Epithelial cell of proximal tubule (primary cell): Measurements from ENCODE around the gene SPTBN5. TPM values are rescaled to one million over a fixed set of nuclear protein-coding genes. Genes with fewer than 3 reads are reported as not detected.

Experiments
- DNase-seq: peaks from one replicate; pipeline ENCODE4 v3.0.0-alpha.2; 2011; ENCODE audit warnings: low read depth
- H3K4me3 ChIP-seq: 2 replicates; pipeline ENCODE4 v1.5.1; 2011; ENCODE audit warnings: low read depth, mild to moderate bottlenecking, low read length
- CTCF ChIP-seq: conservative IDR thresholded peaks from 2 replicates; pipeline ENCODE4 v1.5.1; 2012; ENCODE audit warnings: low read depth, mild to moderate bottlenecking, low read length
- total RNA-seq: library from RNA; depleted of rRNA; stranded (reverse); fragments of >200 nt; gene quantifications from 2 replicates; pipeline ENCODE4 v1.2.3, GENCODE V29; 2015

SPTBN5 gene
- total RNA-seq, 1 donor from 2014 or later, result 0.63 TPM

- DNase-seq, result no peak
Measured at GRCh38 chr15:41828807-41829141, 65.1 kb downstream of the SPTBN5 start.

GRCh38 chr15:41827880-41828806 lies 65.7 kb downstream of the SPTBN5 start, which contains the start of gene JMJD7:
Gene JMJD7, plus strand, starts transcription at chr15:41828092. Its CDS starts 33 bp downstream, at chr15:41828125.
- H3K4me3 ChIP-seq, result peak within 1 kb of the TSS; percentile 92
- no peak for TF ChIP-seq CTCF
- no peak for DNase-seq

More at GRCh38 chr15:41828807-41829141, 65.1 kb downstream of the SPTBN5 start:
- TF ChIP-seq CTCF, result no peak
- H3K4me3 ChIP-seq, result peak overlapping the region; percentile 92

- peak overlapping the region; percentile 92 for H3K4me3 ChIP-seq
- no peak for DNase-seq
- TF ChIP-seq CTCF, result no peak
Measured at GRCh38 chr15:41827290-41827879, 66.5 kb downstream of the SPTBN5 start.

DNA sequence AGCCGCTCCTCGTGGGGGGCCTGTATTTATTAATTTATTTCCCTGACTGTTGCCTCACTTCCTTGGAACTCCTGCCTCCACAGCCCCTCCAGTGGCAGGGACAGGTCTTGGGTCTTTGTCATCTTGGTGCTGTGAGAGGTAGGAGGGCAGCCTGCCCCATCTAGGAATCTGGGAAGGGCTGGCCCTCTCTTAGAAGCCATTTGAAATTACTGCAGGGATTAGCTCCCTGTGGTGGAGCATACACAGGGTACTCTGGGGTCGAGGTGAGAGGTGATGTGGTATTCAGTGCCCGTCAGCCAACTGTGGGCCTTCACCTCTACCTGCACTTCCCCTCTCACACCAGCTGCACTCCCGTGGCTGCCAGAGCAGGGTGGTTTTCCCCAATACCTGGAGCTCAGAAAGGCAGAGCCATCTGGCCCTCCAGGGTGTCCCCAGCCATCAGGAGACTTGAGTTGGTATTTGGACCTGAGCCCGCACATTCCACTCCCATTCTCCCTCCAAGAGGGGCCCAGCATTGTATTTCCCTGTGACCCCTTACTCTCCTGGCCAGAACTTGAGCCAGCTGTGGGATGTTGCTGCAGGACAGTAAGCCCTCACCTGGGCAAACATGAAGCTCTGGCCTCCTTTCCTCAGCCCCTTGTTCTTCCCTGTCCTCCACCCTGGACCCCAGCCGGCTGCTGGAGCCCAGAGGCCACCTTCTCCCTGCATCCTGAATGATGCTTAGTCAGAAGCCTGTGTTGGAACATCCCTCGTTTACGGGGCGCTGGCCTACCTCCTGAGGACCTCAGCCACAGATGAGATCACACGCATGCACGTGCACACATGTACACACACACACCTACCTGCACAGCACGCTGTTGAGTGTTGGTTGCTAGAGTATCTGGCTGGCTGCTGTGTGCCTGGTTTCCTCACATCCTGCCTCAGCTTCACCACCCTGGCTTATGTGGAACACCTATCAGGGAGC lies 68.0 kb downstream of the SPTBN5 start:
- H3K4me3 ChIP-seq, result no peak overlapping the region
- no peak for DNase-seq
- TF ChIP-seq CTCF, result no peak

DNA sequence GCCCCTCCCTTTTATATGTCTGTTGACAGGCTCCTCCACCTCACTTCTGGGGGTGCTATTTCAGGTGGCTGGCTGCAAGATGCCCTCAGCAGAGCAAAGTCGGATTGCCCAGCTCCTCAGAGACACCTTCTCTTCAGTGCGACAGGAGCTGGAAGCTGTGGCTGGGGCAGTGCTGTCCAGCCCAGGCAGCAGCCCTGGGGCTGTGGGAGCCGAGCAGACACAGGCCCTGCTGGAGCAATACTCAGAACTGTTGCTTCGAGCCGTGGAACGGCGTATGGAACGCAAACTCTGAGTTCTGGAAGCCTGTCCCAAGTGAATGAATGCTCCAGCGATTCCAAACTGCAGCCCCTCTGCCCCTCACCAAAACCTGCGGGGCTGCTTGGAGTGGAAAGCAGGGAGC lies 68.7 kb downstream of the SPTBN5 start:
- no peak for DNase-seq
- no peak overlapping the region for H3K4me3 ChIP-seq
- no peak for TF ChIP-seq CTCF

- no peak for DNase-seq
- TF ChIP-seq CTCF, result no peak
- no peak overlapping the region for H3K4me3 ChIP-seq
Measured at GRCh38 chr15:41824062-41824745, 69.6 kb downstream of the SPTBN5 start.
